Activated T-cell treated with anti-CD3 and anti-CD28 coated beads, Interleukin-2, amount 50 U/mL, for 72 hours (primary cell): ENCODE data around the gene PYGO2. TPM values are rescaled to one million over a fixed set of nuclear protein-coding genes. Genes with fewer than 3 reads are reported as not detected.
A peak's percentile ranks its signal among the peaks of the same experiment; 100 is the strongest.
"Not testable (repeated sequence)": the region's sequence is repeated elsewhere in the genome, so short reads cannot be mapped to it uniquely, and the experiment has no call there.

ENCODE experiments used
- ATAC-seq, 2 donors: fragments of 150-1000 bp; cut with Tn5 transposase; replicated peaks in 1 of 2; 2 replicates each; pipeline ENCODE4 v1.10.0; 2021; ENCODE audit warnings: moderate library complexity in 2 of 2, mild to moderate bottlenecking in 1 of 2
- DNase-seq, 2 donors: peaks; one replicate each; pipeline ENCODE4 v3.0.0; 2021 to 2022; ENCODE audit warnings: mixed read lengths in 1 of 2
- H3K27ac Mint-ChIP-seq: one replicate; pipeline ENCODE4 v1.8.0; 2022; ENCODE audit warnings: mild to moderate bottlenecking, moderate library complexity, mixed read lengths
- H3K27me3 Mint-ChIP-seq: one replicate; pipeline ENCODE4 v1.8.0; 2022; ENCODE audit warnings: low read depth, mixed read lengths
- H3K36me3 Mint-ChIP-seq, 2 donors: one replicate each; pipeline ENCODE4 v1.8.0; 2022; ENCODE audit warnings: mixed read lengths in 2 of 2, mild to moderate bottlenecking in 1 of 2; ENCODE audit not compliant: insufficient read depth in 2 of 2
- H3K4me1 Mint-ChIP-seq: one replicate; pipeline ENCODE4 v1.8.0; 2022; ENCODE audit warnings: low read depth, mixed read lengths
- H3K4me3 Mint-ChIP-seq, 2 donors: one replicate each; pipeline ENCODE4 v1.8.0; 2022; ENCODE audit warnings: mild to moderate bottlenecking in 2 of 2, mixed read lengths in 2 of 2, moderate library complexity in 2 of 2
- H3K9me3 Mint-ChIP-seq, 2 donors: one replicate each; pipeline ENCODE4 v1.8.0; 2022; ENCODE audit warnings: mixed read lengths in 2 of 2
- total RNA-seq, 2 donors: library from RNA; stranded (reverse); gene quantifications; one replicate each; pipeline ENCODE4 v1.2.3, GENCODE V29; 2022

Gene PYGO2
- total RNA-seq, 2 donors from 2014 or later = 43.6 to 45.3 TPM

DNA sequence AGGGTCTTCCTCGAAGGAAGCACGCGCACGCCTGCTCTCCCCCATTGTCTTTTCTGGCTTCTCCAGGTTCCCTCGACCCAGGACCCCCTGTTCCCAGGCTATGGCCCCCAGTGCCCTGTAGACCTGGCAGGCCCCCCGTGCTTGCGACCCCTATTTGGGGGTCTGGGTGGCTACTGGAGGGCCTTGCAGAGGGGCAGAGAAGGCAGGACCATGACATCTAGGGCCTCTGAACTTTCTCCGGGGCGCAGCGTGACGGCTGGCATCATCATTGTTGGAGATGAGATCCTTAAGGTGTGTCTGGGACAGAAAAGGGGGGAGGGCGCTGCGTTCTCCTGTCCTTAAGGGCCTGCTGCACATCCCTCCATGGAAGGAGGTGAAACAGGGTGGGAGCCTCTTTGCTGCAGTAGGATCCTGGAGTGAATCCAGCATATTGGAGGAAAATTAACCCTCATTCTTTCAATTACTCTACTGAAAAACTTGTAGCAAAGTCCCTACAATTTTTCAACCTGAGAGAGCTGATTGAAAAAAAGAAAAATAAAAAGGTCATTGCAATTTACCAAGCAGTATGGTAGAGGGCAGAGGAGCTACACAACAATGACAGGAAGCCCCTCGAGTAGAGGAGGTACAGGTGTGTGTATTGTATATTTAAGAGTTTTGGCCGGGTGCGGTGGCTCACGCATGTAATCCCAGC is 22.3 kb upstream of the PYGO2 start:
- Mint-ChIP-seq H3K36me3 (peaks cover 4 to 10% of the 10 kb centered on the region in 2 donors), H3K9me3 (no peaks in the 10 kb centered on the region), H3K27me3 (no peaks in the 10 kb centered on the region), H3K4me1 (peaks cover 22% of the 10 kb centered on the region), H3K27ac (peak overlapping the region; percentile 88), H3K4me3 (no peak overlapping the region)
- no peak for DNase-seq
- no peak for ATAC-seq

- DNase-seq (peak; percentile 96 to 98), ATAC-seq (peak; percentile 99 to 100)
- Mint-ChIP-seq H3K4me1 (peaks cover 14% of the 10 kb centered on the region), H3K36me3 (peaks cover 4 to 9% of the 10 kb centered on the region in 2 donors), H3K9me3 (no peaks in the 10 kb centered on the region), H3K27ac (peak within 1 kb of the TSS; percentile 88), H3K27me3 (no peaks in the 10 kb centered on the region), H3K4me3 (no peak within 1 kb of the TSS)
Observed at GRCh38 chr1:154982897-154983648, 21.5 kb upstream of the PYGO2 start, which contains the start of gene FLAD1. FLAD1 (plus strand) TSS chr1:154983344; CDS start chr1:154983695, 351 bp downstream.

DNA sequence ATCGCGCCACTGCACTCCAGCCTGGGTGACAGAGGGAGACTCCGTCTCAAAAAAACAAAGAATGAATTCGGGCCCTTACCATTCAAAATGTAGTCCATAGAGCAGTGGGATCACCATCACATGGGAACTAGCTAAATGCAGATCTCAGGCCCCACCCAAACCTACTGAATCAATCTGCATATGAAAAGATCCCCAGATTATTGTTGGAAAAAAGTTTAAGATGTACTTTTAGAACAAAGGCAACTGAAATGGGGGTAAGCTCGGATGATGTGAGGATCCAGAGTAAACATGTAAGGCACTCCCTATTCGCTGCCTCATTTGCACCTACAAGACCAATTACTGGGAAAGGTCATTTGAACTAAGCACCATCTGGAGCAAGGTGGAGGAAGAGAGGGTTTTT is 20.8 kb upstream of the PYGO2 start:
- Mint-ChIP-seq H3K27ac (no peak overlapping the region), H3K27me3 (no peaks in the 10 kb centered on the region), H3K9me3 (no peaks in the 10 kb centered on the region), H3K4me1 (peaks cover 10% of the 10 kb centered on the region), H3K36me3 (peaks cover 6 to 9% of the 10 kb centered on the region in 2 donors), H3K4me3 (no peak overlapping the region)
- ATAC-seq (no peak), DNase-seq (no peak)

DNA sequence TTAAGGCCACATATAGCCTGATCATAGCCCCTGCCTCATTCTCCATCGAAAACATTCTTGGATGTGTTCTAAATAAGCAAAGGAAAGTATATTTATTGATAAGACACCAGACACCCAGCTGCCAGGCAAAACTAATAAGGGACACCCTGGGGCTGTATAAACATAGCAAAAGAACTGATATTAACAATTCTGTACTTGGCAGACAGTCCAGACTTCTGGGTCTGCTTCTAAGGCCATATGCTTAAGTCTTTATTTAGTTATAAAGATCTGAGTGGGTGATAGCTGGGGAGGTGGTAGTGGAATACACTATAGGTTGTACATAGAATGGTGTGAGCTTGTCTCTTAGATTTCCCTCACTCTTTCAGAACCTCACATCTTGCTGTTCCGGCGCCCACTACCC is 16.8 kb upstream of the PYGO2 start:
- ATAC-seq (no peak), DNase-seq (no peak)
- Mint-ChIP-seq H3K27me3 (no peaks in the 10 kb centered on the region), H3K4me3 (no peak overlapping the region), H3K9me3 (no peaks in the 10 kb centered on the region), H3K4me1 (no peaks in the 10 kb centered on the region), H3K27ac (no peak overlapping the region), H3K36me3 (peaks cover 6 to 9% of the 10 kb centered on the region in 2 donors)

- H3K27me3 Mint-ChIP-seq, H3K36me3 Mint-ChIP-seq: not testable (repeated sequence)
Observed at GRCh38 chr1:154977762-154978161, 16.2 kb upstream of the PYGO2 start.

DNA sequence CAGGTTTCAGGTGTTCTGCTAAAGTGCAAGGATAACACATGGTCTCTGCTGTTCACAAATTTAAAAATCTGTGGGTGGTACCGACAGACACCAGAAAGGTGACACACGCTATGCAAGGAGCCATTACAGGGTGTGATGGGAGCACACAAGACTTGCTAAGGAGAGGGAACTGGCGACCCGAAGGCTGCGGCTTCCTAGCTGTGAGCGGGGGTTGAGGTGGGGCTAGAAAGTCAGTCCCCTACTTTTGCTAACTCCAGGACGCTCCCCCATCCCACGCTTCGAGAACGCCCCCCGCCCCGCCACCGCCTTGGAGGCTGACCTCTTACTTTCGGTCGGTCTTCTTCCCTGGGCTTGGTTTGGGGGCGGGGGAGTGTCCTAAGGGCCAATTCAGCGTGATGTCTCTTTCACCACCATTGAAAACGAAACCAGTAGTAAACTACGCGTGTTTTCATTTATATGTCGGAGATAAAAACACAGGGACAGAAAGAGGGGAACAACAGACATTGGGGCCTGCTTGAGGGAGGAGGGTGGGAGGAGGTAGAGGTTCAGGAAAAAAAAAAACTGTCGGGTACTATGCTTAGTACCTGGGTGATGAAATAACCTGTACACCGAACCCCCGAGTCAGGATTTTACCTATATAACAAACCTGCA is 14.0 kb upstream of the PYGO2 start:
- H3K27me3 Mint-ChIP-seq = no peaks in the 10 kb centered on the region

More at GRCh38 chr1:154977762-154978161, 16.2 kb upstream of the PYGO2 start:
- Mint-ChIP-seq H3K4me3 (peak overlapping the region in 1 of 2 donors; percentile 37), H3K27ac (peak overlapping the region; percentile 55)
- H3K9me3 Mint-ChIP-seq, H3K4me1 Mint-ChIP-seq, ATAC-seq, DNase-seq: not testable (repeated sequence)

DNA sequence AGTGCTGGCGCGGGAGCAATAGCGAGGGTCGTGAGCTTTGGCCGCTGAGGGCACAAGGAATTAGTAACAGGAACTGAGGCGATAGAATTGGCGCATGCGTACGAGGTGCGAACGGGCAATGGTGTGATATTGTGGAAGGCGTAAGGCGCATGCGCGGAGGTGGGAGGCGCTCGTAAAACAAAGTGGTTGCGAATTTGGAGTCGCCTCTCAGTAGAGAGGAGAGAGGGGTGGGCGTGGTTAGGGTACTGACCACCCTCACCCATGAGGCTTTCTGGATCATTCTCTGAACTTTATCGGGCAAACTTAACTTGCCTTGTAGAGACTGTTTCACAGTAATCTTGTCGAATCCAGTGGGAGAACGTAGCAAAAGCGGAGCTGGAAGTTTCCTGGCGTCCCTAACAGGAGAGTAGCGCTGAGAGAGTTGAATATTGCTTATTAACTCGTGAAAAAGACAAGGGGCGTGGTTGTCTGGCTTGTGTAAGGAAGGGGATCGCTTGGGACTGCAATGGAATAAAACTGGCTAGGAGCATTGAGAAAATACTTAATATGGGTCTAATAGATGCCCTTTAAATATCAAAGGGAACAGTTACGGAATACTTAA is 13.3 kb upstream of the PYGO2 start:
- Mint-ChIP-seq H3K9me3 (no peaks in the 10 kb centered on the region), H3K4me1 (peaks cover 28% of the 10 kb centered on the region), H3K27me3 (no peaks in the 10 kb centered on the region), H3K4me3 (no peak overlapping the region), H3K36me3 (peaks cover 7 to 8% of the 10 kb centered on the region in 2 donors), H3K27ac (no peak overlapping the region)
- peak; percentile 64 to 65 for ATAC-seq
- DNase-seq = peak; percentile 94 to 95

More for the DNA sequence above, 14.0 kb upstream of the PYGO2 start:
- H3K4me3 Mint-ChIP-seq = no peak overlapping the region
- no peak overlapping the region for H3K27ac Mint-ChIP-seq
- H3K36me3 Mint-ChIP-seq = peaks cover 7 to 8% of the 10 kb centered on the region in 2 donors
- ATAC-seq (peak in 1 of 2 donors; percentile 8), DNase-seq (peak; percentile 65 to 70)
- no peaks in the 10 kb centered on the region for H3K9me3 Mint-ChIP-seq
- H3K4me1 Mint-ChIP-seq = peaks cover 27% of the 10 kb centered on the region

GRCh38 chr1:154974102-154974807 is 12.7 kb upstream of the PYGO2 start, which contains the start of gene CKS1B:
CKS1B (plus strand) TSS chr1:154974681; CDS start chr1:154974746, 65 bp downstream.
- H3K4me3 Mint-ChIP-seq = no peak within 1 kb of the TSS
- ATAC-seq = peak; percentile 84 to 87
- no peak within 1 kb of the TSS for H3K27ac Mint-ChIP-seq
- peaks cover 3 to 4% of the 10 kb centered on the region in 2 donors for H3K36me3 Mint-ChIP-seq
- no peaks in the 10 kb centered on the region for H3K9me3 Mint-ChIP-seq
- no peaks in the 10 kb centered on the region for H3K27me3 Mint-ChIP-seq
- DNase-seq = peak; percentile 92 to 96
- peaks cover 33% of the 10 kb centered on the region for H3K4me1 Mint-ChIP-seq

GRCh38 chr1:154973344-154974101 is 11.9 kb upstream of the PYGO2 start:
- Mint-ChIP-seq H3K4me3 (no peak overlapping the region), H3K27ac (no peak overlapping the region), H3K4me1 (peaks cover 41% of the 10 kb centered on the region), H3K36me3 (peaks cover 0 to 4% of the 10 kb centered on the region in 2 donors), H3K27me3 (no peaks in the 10 kb centered on the region), H3K9me3 (no peaks in the 10 kb centered on the region)
- ATAC-seq (peak; percentile 26 to 30), DNase-seq (peak; percentile 95 to 97)

DNA sequence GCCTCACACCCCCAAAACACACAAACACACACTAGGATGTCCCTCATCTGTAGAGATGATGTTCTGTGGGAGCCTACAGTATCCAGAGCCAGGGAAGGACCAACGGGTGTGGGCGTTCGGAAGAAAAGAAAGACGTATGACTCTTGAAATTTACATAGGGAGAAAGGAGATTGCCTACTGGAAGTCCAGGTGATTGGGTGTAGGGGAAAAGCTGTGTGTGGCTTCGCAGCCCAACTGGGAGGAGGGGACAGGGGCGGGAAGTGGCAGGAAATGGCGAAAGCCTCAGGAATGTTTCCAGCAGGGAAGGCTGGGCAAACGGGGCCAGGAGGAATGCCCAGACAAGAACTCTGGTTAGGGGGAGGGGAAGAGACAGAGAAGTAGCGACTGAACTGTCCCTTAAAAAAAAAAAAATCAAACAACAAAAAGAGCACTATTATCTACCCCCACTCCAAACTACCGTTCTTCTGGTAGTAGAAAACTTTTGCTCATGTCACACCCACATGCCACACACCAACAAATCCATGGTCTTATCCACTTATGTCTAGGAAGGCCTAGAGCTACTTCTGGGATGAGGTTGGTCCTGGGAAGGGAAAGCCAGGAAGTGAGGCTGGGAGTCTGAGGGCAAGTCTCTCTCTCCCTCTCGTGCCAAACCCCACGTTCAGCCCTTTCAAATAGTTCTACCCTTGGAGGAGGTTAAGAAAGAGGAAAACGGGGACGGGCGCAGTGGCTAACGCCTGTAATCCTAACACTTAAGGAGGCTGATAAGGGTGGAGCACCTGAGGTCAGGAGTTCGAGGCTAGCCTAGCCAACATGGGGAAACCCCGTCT is 11.1 kb upstream of the PYGO2 start:
- H3K27me3 Mint-ChIP-seq = no peaks in the 10 kb centered on the region
- H3K9me3 Mint-ChIP-seq = no peaks in the 10 kb centered on the region
- peaks cover 44% of the 10 kb centered on the region for H3K4me1 Mint-ChIP-seq
- ATAC-seq (no peak), DNase-seq (no peak)
- peak overlapping the region; percentile 51 for H3K27ac Mint-ChIP-seq
- H3K4me3 Mint-ChIP-seq = no peak overlapping the region
- peaks cover 4% of the 10 kb centered on the region in 2 donors for H3K36me3 Mint-ChIP-seq

GRCh38 chr1:154972213-154972516 is 10.6 kb upstream of the PYGO2 start:
- Mint-ChIP-seq H3K36me3 (peaks cover 4% of the 10 kb centered on the region in 2 donors), H3K4me3 (no peak overlapping the region), H3K9me3 (no peaks in the 10 kb centered on the region), H3K4me1 (peaks cover 44% of the 10 kb centered on the region), H3K27me3 (no peaks in the 10 kb centered on the region), H3K27ac (peak overlapping the region; percentile 17)
- no peak for DNase-seq
- no peak for ATAC-seq
